ENCODE results near the gene SLC2A11.

SLC2A11 gene

GRCh38 chr22:23827351-23827995, 30.2 kb upstream of the SLC2A11 start:
- TF ChIP-seq CTCF (conservative IDR thresholded peaks at IDR 0.05; ENCODE audit: low read length): no peak
- no peak for DNase-seq (ENCODE audit: low read depth)
- no peak overlapping the region for H3K4me3 ChIP-seq (ENCODE audit: low read length)

- H3K4me3 ChIP-seq (ENCODE audit: low read length): no peak overlapping the region
- no peak for DNase-seq (ENCODE audit: low read depth)
- TF ChIP-seq CTCF (conservative IDR thresholded peaks at IDR 0.05; ENCODE audit: low read length): no peak
Observed at GRCh38 chr22:23828800-23829680, 28.6 kb upstream of the SLC2A11 start.

- TF ChIP-seq CTCF (conservative IDR thresholded peaks at IDR 0.05; ENCODE audit: low read length): no peak
- DNase-seq (ENCODE audit: low read depth): peak; percentile 95
- no peak overlapping the region for H3K4me3 ChIP-seq (ENCODE audit: low read length)
Observed at GRCh38 chr22:23829845-23830372, 27.8 kb upstream of the SLC2A11 start.

GRCh38 chr22:23831261-23831660, 26.4 kb upstream of the SLC2A11 start:
- no peak for TF ChIP-seq CTCF (conservative IDR thresholded peaks at IDR 0.05; ENCODE audit: low read length)
- no peak overlapping the region for H3K4me3 ChIP-seq (ENCODE audit: low read length)
- no peak for DNase-seq (ENCODE audit: low read depth)

GRCh38 chr22:23831781-23832180, 25.9 kb upstream of the SLC2A11 start:
- TF ChIP-seq CTCF (conservative IDR thresholded peaks at IDR 0.05; ENCODE audit: low read length): no peak
- H3K4me3 ChIP-seq (ENCODE audit: low read length): no peak overlapping the region
- no peak for DNase-seq (ENCODE audit: low read depth)

- H3K4me3 ChIP-seq (ENCODE audit: low read length): no peak overlapping the region
- TF ChIP-seq CTCF (conservative IDR thresholded peaks at IDR 0.05; ENCODE audit: low read length): no peak
- DNase-seq (ENCODE audit: low read depth): no peak
Observed at GRCh38 chr22:23832226-23833016, 25.3 kb upstream of the SLC2A11 start.

All from AG10803 (cell line).